Mucosa of stomach (tissue), 1 donor: ENCODE data around the gene ADD2.

Experiments
- H3K27me3 ChIP-seq: one replicate; pipeline ENCODE4 v1.7.0; 2013; ENCODE audit warnings: mild to moderate bottlenecking, low read length; ENCODE audit not compliant: control insufficient read depth, insufficient read depth
- H3K36me3 ChIP-seq: one replicate; pipeline ENCODE4 v1.7.0; 2013; ENCODE audit warnings: low read length; ENCODE audit not compliant: control insufficient read depth, insufficient read depth
- H3K4me1 ChIP-seq: one replicate; pipeline ENCODE4 v1.7.0; 2013; ENCODE audit warnings: mild to moderate bottlenecking, low read length; ENCODE audit not compliant: control insufficient read depth, insufficient read depth
- H3K4me3 ChIP-seq: one replicate; pipeline ENCODE4 v1.7.0; 2013; ENCODE audit warnings: low read length
- H3K9ac ChIP-seq: one replicate; pipeline ENCODE4 v1.7.0; 2013; ENCODE audit warnings: mild to moderate bottlenecking, low read length, moderate library complexity
- H3K9me3 ChIP-seq: one replicate; pipeline ENCODE4 v1.7.0; 2013; ENCODE audit warnings: mild to moderate bottlenecking, low read length, moderate library complexity; ENCODE audit not compliant: control insufficient read depth
- donor health status: Pancreatic carcinoma.

ADD2 gene

DNA sequence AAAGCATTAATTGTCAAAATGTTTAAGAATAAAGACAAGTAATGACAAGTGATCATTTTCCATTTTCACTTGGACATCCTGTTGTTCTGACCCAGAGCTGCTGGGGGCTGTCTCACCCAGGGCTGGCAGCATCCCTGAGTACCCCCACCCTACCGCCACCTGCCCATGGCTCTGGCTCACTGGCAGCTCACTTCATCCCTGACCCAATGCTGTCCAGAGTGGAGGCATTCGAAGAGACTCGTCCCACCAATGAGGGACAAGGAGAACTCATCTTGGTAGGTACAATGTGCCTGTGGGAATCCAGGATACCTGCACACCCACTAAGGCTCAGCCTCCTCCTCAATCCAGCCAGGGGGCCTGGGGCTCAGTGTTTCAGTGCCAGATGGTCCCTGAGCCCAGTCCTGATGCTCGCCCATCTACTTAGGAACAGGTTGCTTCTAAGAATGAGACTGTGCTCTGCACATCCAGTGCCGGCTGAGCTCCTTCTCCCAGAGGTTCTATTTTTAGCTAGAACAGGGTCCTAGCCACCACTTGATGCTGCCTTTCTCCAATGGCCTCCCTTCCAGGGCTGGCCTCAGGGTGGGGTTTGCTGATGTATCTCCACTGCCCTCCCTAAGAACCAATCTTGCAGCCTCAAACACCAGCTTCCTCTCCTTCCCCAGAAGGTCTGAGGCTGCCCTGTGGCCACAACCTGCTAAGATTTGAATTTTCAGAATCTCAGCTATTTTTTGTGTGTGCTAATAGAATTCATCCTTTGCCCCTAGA lies 53.7 kb downstream of the ADD2 start:
- Histone ChIP-seq H3K4me3 (no peak overlapping the region), H3K4me1 (no peaks in the 10 kb centered on the region)

DNA sequence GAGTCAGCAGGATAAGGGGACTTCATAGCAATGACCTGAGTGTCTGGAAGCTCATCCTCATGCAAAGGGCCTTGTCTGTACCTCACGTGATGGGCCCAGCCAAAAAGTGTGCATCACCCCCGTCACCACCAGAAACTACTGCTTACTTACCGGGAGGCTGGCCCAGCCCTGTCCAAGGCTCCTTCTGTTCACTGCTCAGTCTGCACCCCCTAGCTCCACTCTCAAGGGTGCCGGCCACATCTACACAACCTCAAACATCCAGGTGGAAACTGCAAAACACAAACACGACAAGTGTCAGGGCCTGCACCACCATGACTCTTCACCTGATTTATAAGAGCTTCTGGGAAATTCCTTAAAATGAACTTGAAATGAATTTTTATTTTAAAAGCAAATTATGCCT lies 55.1 kb downstream of the ADD2 start:
- Histone ChIP-seq H3K36me3 (no peaks in the 10 kb centered on the region), H3K4me3 (no peak overlapping the region), H3K4me1 (no peaks in the 10 kb centered on the region), H3K9ac (no peak overlapping the region), H3K9me3 (no peaks in the 10 kb centered on the region), H3K27me3 (no peaks in the 10 kb centered on the region)

More for the DNA sequence above, 53.7 kb downstream of the ADD2 start:
- Histone ChIP-seq H3K36me3 (no peaks in the 10 kb centered on the region), H3K27me3 (no peaks in the 10 kb centered on the region), H3K9me3 (no peaks in the 10 kb centered on the region), H3K9ac (no peak overlapping the region)

DNA sequence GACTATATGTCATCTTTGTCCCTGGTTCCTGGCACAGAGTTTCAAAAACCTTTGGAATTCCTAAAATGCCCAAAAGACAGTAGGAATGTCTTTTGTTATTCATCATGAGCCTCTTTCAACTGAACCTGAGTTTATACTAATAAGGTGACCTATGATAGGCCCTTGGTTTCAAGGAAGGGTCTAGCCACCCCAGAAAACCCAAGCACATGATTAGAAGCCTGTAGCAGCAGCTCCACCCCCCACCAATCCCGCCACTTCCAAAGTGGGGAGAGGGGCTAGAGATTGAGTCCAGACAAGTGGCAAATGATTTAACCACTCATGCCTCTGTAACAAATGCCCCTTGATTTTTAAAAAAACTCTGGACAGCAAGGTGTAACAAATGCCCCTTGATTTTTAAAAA lies 56.8 kb downstream of the ADD2 start:
- no peak overlapping the region for H3K4me3 ChIP-seq
- no peaks in the 10 kb centered on the region for H3K27me3 ChIP-seq

DNA sequence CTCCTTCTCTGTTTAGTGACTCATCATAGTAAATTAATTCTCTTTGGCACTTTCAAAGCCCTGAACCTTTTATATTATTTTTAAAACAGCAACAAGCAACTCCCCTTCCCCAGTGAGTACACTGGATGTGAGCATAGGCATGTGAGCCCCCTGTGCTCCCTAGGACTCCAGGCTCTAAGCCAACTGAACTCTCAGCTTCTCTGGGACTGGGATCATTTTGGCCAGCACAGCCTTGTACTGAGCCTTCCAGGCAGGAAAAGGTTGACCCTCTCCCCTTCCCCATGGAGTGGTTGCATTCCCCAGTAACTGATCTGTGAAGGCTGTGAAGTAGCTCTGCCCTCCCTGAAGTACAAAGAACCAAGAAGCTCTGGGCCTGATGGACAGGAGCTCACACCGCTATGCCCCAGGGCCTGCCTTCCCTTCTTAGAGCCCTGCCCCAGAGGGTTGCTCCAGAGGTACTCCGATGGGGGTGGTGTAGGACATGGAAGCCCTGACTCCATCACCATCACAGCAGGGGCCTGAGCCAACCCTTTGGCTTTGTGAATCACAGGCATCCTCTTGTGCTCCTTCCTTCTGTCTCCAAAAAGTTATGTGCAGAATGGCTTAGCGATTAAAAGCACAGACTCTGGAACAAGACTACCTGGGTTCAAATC lies 57.8 kb downstream of the ADD2 start:
- Histone ChIP-seq H3K4me3 (no peak overlapping the region), H3K27me3 (no peaks in the 10 kb centered on the region), H3K4me1 (no peaks in the 10 kb centered on the region), H3K9me3 (no peaks in the 10 kb centered on the region), H3K9ac (no peak overlapping the region), H3K36me3 (no peaks in the 10 kb centered on the region)

More for the DNA sequence above, 56.8 kb downstream of the ADD2 start:
- Histone ChIP-seq H3K9me3 (no peaks in the 10 kb centered on the region), H3K36me3 (no peaks in the 10 kb centered on the region), H3K4me1 (no peaks in the 10 kb centered on the region), H3K9ac (no peak overlapping the region)

DNA sequence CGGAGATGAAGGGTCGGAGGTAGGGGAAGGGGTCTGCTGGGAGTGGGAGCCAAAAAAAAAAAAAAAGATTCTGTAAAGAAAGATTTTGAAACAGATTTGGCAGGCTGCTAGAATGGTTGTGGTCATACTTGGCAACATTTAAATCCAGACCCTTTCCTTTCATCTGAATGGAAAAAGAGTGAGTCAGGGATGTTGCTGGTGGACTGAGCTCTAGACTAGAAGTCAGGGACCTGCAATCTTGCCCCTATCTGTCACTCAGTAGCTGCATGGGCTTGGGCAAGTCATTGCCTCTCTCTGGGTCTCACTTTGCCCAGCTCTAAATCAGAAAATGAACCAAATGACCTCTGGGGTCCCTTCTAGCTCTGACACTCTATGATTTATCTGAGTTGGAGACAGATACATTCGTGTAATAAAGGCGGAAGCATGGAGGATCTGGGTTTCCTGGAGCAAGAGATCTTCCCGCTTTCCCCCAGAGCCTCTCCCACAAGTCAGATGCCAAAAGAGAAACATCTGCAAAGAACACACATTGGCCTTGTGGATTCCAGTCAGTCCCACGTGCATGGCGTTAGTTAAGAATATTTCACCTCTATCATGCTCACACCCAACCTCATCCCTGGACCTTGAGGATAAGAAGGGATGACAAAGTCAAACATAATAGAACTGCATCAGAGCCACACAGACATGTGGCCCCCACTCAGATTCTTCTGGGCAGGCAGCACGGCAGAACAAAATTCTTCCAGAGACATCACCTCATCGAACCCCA lies 58.5 kb downstream of the ADD2 start:
- H3K9ac ChIP-seq, result no peak overlapping the region
- H3K27me3 ChIP-seq, result no peaks in the 10 kb centered on the region
- H3K9me3 ChIP-seq, result no peaks in the 10 kb centered on the region
- H3K4me1 ChIP-seq, result no peaks in the 10 kb centered on the region
- H3K4me3 ChIP-seq, result no peak overlapping the region
- H3K36me3 ChIP-seq, result no peaks in the 10 kb centered on the region

DNA sequence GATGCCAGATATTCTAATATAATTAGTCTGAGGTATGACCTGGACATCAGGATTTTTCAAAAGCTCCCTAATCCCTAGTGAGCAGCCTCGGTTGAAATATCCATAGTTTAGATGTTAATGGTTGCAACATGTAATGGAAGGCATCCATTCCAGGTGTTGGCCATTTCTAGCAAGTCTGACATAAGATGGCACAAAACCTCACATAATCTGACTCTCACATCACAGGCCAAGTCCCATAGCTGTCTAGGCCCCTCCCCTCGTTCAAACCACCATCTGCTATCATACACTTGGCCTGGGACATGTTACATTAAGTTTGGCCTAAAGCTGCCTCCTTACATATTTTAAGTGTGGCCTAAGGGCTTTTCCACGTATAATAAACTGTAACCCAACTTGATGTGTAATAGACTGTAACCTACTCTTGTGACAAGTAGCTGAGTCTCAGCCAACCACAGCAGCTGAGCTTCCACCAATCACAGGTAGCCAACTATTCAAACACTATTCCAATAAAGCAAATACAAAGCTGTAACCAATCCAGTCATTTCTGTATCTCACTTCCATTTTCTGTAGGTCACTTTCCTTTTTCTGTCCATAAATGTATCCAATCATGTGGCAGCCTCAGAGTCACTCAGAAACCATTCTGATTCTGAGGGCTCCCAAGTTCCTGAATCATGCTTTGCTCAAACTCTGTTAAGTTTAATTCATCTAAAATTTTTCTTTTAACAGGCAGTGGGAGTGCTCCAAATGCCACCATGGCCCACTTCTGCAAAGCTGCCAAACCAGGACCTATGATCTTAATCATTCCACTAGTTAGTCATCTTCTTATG lies 59.4 kb downstream of the ADD2 start:
- Histone ChIP-seq H3K36me3 (no peaks in the 10 kb centered on the region), H3K9ac (no peak overlapping the region), H3K4me1 (no peaks in the 10 kb centered on the region), H3K27me3 (no peaks in the 10 kb centered on the region), H3K9me3 (no peaks in the 10 kb centered on the region), H3K4me3 (no peak overlapping the region)

DNA sequence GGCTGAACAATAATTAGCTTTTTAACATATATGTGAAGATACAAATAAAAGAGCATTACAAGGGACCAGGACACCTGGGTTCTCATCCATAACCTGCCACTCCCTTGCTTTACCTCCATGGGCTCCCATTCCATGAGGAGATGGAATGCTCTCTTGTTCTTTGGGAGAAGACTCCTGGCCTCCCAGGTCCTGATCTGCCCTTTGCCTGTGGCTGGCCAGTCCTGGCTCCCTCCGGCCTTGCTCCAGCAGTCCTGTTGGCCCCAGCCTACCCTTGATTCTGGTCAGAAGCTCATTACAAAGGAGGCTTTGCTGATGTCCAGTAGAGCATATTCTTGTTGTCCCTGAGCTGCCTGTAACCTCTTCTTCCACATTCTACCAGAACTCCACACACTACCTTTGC lies 60.3 kb downstream of the ADD2 start:
- Histone ChIP-seq H3K4me3 (no peak overlapping the region), H3K9me3 (no peaks in the 10 kb centered on the region), H3K9ac (no peak overlapping the region), H3K27me3 (no peaks in the 10 kb centered on the region), H3K36me3 (no peaks in the 10 kb centered on the region), H3K4me1 (no peaks in the 10 kb centered on the region)

DNA sequence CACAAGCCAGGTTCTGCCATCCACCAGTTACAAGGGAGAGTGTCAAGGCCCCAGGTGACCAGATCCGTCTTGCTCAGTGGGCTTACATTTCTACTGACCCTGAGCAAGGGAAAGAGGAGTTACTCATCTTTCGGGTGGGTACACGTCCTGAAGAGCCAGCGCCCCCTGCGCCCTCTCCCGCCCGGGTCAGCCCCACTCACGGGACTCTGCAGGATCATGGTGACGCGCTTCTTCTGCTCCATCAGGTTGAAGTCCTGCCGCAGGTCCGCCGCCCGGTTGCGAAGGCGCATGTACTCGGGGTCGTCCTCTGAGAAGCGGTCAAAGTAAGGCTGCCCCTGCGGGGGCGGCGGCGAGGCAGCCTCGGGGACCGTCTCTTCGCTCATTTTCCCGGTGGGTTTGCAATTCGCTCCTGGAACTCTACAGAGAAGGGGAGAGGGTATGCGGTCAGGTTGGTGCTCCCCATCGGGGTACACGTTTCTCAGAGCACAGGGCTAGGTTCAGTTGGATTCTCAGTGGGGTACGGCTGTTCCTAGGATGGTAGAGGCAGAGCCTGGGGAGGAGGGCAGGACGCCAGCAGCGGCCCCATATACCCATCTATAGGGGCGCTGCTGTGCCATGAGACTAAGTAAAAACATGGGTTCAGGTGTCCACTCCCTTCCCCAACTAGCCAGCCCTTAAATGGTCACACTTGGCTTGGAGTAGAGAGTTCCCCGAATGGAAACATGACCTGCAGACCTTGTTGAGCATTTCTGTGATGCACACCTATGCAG lies 61.8 kb downstream of the ADD2 start:
- Histone ChIP-seq H3K36me3 (no peaks in the 10 kb centered on the region), H3K4me1 (no peaks in the 10 kb centered on the region), H3K9ac (no peak overlapping the region), H3K4me3 (no peak overlapping the region), H3K9me3 (no peaks in the 10 kb centered on the region), H3K27me3 (no peaks in the 10 kb centered on the region)

DNA sequence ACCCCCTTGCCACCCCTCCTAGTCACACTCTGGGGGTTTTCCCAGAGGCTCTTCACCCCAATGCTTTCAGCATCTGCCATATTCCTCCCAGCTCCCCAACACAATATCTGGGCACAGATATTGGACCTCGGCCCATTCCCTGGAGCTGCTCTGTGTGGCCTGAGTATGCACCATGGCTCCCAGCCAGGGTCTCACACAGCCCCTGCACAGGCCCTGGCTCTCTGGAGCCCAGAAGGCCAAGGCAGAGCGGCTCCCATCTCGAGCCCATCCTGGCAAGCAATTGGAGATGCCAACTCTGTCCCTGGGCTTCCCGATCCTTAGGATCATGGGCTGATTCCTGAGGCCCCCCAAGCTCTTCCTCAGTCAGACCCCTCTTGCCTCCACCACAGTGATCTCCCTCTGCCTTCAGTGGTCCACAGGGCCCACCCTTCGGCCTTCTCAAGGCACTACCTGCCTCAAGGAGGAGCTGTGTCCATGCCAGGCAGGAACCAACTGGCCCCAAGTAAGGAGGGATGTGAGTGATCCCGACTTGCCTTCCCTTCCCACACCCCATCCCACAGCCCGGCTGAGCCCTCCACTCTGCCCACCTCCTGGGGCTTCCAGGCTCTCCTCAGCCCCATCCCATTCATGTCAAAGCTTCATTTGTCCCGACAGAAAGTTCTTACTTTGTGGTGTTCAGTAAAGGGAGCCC lies 62.7 kb downstream of the ADD2 start:
- no peaks in the 10 kb centered on the region for H3K27me3 ChIP-seq
- no peaks in the 10 kb centered on the region for H3K9me3 ChIP-seq
- no peak overlapping the region for H3K9ac ChIP-seq
- H3K36me3 ChIP-seq, result no peaks in the 10 kb centered on the region
- H3K4me3 ChIP-seq, result no peak overlapping the region
- no peaks in the 10 kb centered on the region for H3K4me1 ChIP-seq

- no peaks in the 10 kb centered on the region for H3K36me3 ChIP-seq
- no peaks in the 10 kb centered on the region for H3K27me3 ChIP-seq
- H3K4me3 ChIP-seq, result no peak overlapping the region
- no peaks in the 10 kb centered on the region for H3K4me1 ChIP-seq
- no peaks in the 10 kb centered on the region for H3K9me3 ChIP-seq
- no peak overlapping the region for H3K9ac ChIP-seq
Observed at GRCh38 chr2:70703900-70704549, 64.0 kb downstream of the ADD2 start.
